ENCODE measurements around the gene PDE7B. TPM values are rescaled to one million over a fixed set of nuclear protein-coding genes. Genes with fewer than 3 reads are reported as not detected.

The PDE7B gene
- total RNA-seq, 1 experiment from 2014 or later: not detected

GRCh38 chr6:136083540-136083939 is 232.0 kb downstream of the PDE7B start:
- no peaks in the 10 kb centered on the region for H4K20me1 ChIP-seq (ENCODE audit: low read length)
- no peaks in the 10 kb centered on the region for H3K9me3 ChIP-seq (ENCODE audit: low read length)
- 0 out of 2 replicates have a peak overlapping the region, but pooled peaks have one; percentile 51 for H3K27ac ChIP-seq (ENCODE audit: low read length)
- BruUV-seq (replicated peaks): no TSS peak
- intact Hi-C loops (cut with micrococcal nuclease): loop anchor here (2.0 kb wide), 1 partner anchor 143 kb away; no protein-coding TSS in a partner anchor
- H3K9ac ChIP-seq (ENCODE audit: low read length): no peak overlapping the region
- ChIA-PET CTCF (no interaction called here), POLR2A (ENCODE audit: unreplicated experiment) (interaction anchor here (0.6 kb wide), 1 partner anchor 147 kb away, joined by 3 read pairs; no protein-coding TSS in a partner anchor)
- no peak overlapping the region for H3K4me2 ChIP-seq (ENCODE audit: low read length)
- no peaks in the 10 kb centered on the region for H3K9me2 ChIP-seq (replicated peaks; ENCODE audit: low read length)
- no peaks in the 10 kb centered on the region for H3K36me3 ChIP-seq (ENCODE audit: low read depth, low read length)
- H3K79me2 ChIP-seq (ENCODE audit: low read length): no peaks in the 10 kb centered on the region
- TF ChIP-seq EZH2phosphoT487 (IDR thresholded peaks at IDR 0.05; ENCODE audit: borderline replicate concordance, low read length): no peak
- TF ChIP-seq EZH2 (IDR thresholded peaks at IDR 0.05; ENCODE audit: low read length, unreplicated experiment): no peak
- TF ChIP-seq CTCF (conservative IDR thresholded peaks at IDR 0.05; ENCODE audit: low read depth, low read length): no peak
- no peak overlapping the region for H3K4me3 ChIP-seq (ENCODE audit: low read length)
- no peak for ATAC-seq
- H3K27me3 ChIP-seq (ENCODE audit: low read length): no peaks in the 10 kb centered on the region
- H3K4me1 ChIP-seq (ENCODE audit: insufficient read depth, low read length): peaks cover 33% of the 10 kb centered on the region
- no peaks in the 10 kb centered on the region for H3F3A ChIP-seq (ENCODE audit: low read length, unreplicated experiment)
- no peak overlapping the region for H2AFZ ChIP-seq (ENCODE audit: low read length)
- no peak for DNase-seq

GRCh38 chr6:136084403-136084802 is 232.9 kb downstream of the PDE7B start:
- ATAC-seq (0 out of 2 replicates have a peak, but pooled peaks have one; percentile 16), DNase-seq (peak; percentile 16)
- Histone ChIP-seq H3K4me1 (ENCODE audit: insufficient read depth, low read length) (peaks cover 33% of the 10 kb centered on the region), H3K27me3 (ENCODE audit: low read length) (no peaks in the 10 kb centered on the region), H2AFZ (ENCODE audit: low read length) (no peak overlapping the region), H3K4me3 (ENCODE audit: low read length) (no peak overlapping the region), H3F3A (ENCODE audit: low read length, unreplicated experiment) (no peaks in the 10 kb centered on the region), H3K36me3 (ENCODE audit: low read depth, low read length) (no peaks in the 10 kb centered on the region), H3K79me2 (ENCODE audit: low read length) (no peaks in the 10 kb centered on the region), H3K27ac (ENCODE audit: low read length) (peak overlapping the region; percentile 77), H3K9ac (ENCODE audit: low read length) (no peak overlapping the region; the same call in 1 of the 2 replicates), H3K9me3 (ENCODE audit: low read length) (no peaks in the 10 kb centered on the region), H4K20me1 (ENCODE audit: low read length) (no peaks in the 10 kb centered on the region), H3K4me2 (ENCODE audit: low read length) (peak overlapping the region; percentile 31), H3K9me2 (replicated peaks; ENCODE audit: low read length) (no peaks in the 10 kb centered on the region)
- TF ChIP-seq CTCF (conservative IDR thresholded peaks at IDR 0.05; ENCODE audit: low read depth, low read length) (no peak), EZH2 (IDR thresholded peaks at IDR 0.05; ENCODE audit: low read length, unreplicated experiment) (no peak), EZH2phosphoT487 (IDR thresholded peaks at IDR 0.05; ENCODE audit: borderline replicate concordance, low read length) (no peak)
- intact Hi-C loops (cut with micrococcal nuclease): loop anchor here (2.0 kb wide), 1 partner anchor 116 kb away; no protein-coding TSS in a partner anchor
- BruUV-seq (replicated peaks): no TSS peak
- POLR2A ChIA-PET (ENCODE audit: unreplicated experiment): no interaction called here
- CTCF ChIA-PET: no interaction called here

- no peaks in the 10 kb centered on the region for H3K79me2 ChIP-seq (ENCODE audit: low read length)
- H3K36me3 ChIP-seq (ENCODE audit: low read depth, low read length): no peaks in the 10 kb centered on the region
- H3K4me2 ChIP-seq (ENCODE audit: low read length): no peak overlapping the region
- CTCF ChIA-PET: no interaction called here
- no peaks in the 10 kb centered on the region for H3K9me2 ChIP-seq (replicated peaks; ENCODE audit: low read length)
- no peaks in the 10 kb centered on the region for H3K27me3 ChIP-seq (ENCODE audit: low read length)
- no peaks in the 10 kb centered on the region for H3F3A ChIP-seq (ENCODE audit: low read length, unreplicated experiment)
- peak overlapping the region; percentile 77 for H3K27ac ChIP-seq (ENCODE audit: low read length)
- H4K20me1 ChIP-seq (ENCODE audit: low read length): no peaks in the 10 kb centered on the region
- no peaks in the 10 kb centered on the region for H3K9me3 ChIP-seq (ENCODE audit: low read length)
- no peak overlapping the region for H2AFZ ChIP-seq (ENCODE audit: low read length)
- TF ChIP-seq CTCF (conservative IDR thresholded peaks at IDR 0.05; ENCODE audit: low read depth, low read length) (no peak), EZH2 (IDR thresholded peaks at IDR 0.05; ENCODE audit: low read length, unreplicated experiment) (no peak)
- intact Hi-C loops (cut with micrococcal nuclease): loop anchor here (2.0 to 5.0 kb wide), 2 partner anchors 37 to 115 kb away; no protein-coding TSS in a partner anchor
- H3K4me3 ChIP-seq (ENCODE audit: low read length): no peak overlapping the region
- DNase-seq (peak; percentile 60), ATAC-seq (peak; percentile 87)
- H3K9ac ChIP-seq (ENCODE audit: low read length): peak overlapping the region; percentile 37; the same call in 1 of the 2 replicates
- POLR2A ChIA-PET (ENCODE audit: unreplicated experiment): interaction anchor here (0.6 kb wide), 2 partner anchors 579 to 930 kb away, joined by 3 to 5 read pairs; no protein-coding TSS in a partner anchor
- no TSS peak for BruUV-seq (replicated peaks)
- peaks cover 42% of the 10 kb centered on the region for H3K4me1 ChIP-seq (ENCODE audit: insufficient read depth, low read length)
Measured at GRCh38 chr6:136085370-136086115, 234.0 kb downstream of the PDE7B start.
